GM12892 (cell line): ENCODE measurements around the gene PROM1.

Source experiments
- DNase-seq: peaks from one replicate; pipeline ENCODE4 v3.0.0; 2011; ENCODE audit not compliant: insufficient read length
- FAIRE-seq: peaks from 2 replicates; lab custom pipeline; 2011; peaks lifted over from hg19 to GRCh38; lab: Jason Lieb, UNC
- POLR2A ChIP-seq: IDR thresholded peaks from 2 replicates; pipeline ENCODE4 v1.6.1; 2011; ENCODE audit warnings: low read depth, low read length, control low read depth
- POLR2AphosphoS5 ChIP-seq: IDR thresholded peaks from 2 replicates; pipeline ENCODE4 v1.6.1; 2011; ENCODE audit warnings: low read depth, low read length, control low read depth
- TAF1 ChIP-seq: IDR thresholded peaks from 2 replicates; pipeline ENCODE4 v1.6.1; 2011; ENCODE audit warnings: low read depth, mild to moderate bottlenecking, control low read depth, low read length, borderline replicate concordance

Gene PROM1

DNA sequence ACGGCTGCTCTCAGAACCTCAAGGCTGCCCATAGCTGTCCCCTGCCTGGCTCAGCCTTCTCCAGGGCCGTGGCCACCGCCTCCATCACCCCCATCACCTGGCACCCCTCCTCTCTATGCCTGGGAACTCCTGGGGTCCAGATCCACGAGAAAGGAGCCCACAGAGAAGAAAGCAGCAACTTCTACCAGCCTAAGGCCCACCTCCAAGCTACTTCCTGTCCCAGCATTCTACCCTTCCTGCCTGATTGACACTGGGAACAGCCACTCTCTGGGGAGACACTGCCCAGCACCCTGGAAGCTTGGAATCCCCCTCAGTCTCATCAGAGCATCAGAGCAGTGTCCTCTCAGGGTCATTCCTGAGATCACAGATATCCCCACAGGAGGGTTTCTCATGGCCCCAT is 36.9 kb upstream of the PROM1 start:
- no peak for DNase-seq
- no peak for TF ChIP-seq POLR2AphosphoS5
- TF ChIP-seq POLR2A = no peak
- TF ChIP-seq TAF1 = no peak
- no peak for FAIRE-seq

GRCh38 chr4:16119981-16120380 is 36.2 kb upstream of the PROM1 start:
- TF ChIP-seq POLR2AphosphoS5 (no peak), TAF1 (no peak), POLR2A (no peak)
- no peak for FAIRE-seq
- no peak for DNase-seq

DNA sequence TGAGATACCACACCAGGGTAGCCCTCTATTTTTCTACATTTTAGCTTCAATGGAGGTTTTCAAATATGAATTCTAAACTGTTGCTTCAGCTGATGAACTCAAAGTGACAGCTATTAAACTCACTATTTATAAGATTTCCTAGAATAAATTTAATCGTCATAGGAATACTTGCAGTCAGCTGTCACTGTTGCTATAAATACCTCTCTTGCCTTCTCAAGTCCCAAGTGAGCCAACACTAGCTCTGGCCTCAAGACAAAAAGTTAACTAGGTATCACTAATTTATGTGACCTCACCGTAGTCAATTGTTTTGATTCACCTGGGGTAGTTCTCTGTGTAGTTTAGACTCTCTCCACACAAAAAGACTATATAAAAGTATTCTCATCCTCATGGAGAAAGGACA is 34.3 kb upstream of the PROM1 start:
- FAIRE-seq (no peak), DNase-seq (no peak)
- TF ChIP-seq POLR2AphosphoS5 = no peak
- no peak for TF ChIP-seq POLR2A
- TF ChIP-seq TAF1 = no peak

DNA sequence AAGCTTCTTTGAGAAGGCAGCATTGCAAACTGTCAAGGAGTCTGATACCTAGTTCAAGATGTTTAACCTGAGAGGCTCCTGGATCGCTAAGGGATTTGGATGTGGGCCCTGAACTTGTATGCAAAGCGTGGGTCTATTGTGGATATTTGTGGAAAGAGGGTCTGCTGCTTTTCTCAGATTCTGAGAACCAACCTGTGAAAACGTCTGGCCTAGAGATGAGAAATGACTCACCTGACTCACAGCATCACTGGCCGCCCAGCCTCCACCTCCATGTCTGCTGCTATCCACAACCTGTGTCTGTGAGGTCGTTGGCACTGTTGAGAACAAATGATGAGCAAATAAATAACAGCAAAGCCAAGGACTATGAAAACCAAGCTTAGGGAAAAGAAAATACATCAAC is 33.3 kb upstream of the PROM1 start:
- DNase-seq (no peak), FAIRE-seq (no peak)
- no peak for TF ChIP-seq POLR2AphosphoS5
- no peak for TF ChIP-seq POLR2A
- no peak for TF ChIP-seq TAF1

DNA sequence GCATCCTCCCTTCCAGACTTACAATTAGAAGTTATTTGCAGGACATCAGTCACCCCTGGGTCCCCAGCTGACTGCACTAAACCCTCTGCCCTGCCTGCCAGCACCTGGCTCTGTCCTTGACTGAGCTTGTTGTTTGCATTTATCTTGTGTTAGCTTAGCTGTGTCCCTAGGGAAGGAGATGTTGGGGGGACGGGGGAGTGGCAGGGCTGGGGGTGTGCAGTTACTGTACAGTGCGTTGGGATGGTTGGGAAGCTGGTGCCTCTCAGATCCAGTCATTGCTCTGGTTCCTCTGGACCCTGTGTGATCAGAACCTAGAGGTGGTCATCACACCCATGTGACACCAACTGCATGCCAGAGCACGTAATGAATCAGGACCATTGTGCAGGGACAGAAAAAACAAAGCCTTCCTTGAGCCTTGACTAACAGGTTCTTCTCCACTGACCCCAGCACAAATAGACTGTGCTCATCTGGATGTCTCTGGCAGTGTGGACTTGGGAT is 32.7 kb upstream of the PROM1 start:
- FAIRE-seq = no peak
- TF ChIP-seq POLR2A (no peak), POLR2AphosphoS5 (no peak), TAF1 (no peak)
- DNase-seq = no peak

DNA sequence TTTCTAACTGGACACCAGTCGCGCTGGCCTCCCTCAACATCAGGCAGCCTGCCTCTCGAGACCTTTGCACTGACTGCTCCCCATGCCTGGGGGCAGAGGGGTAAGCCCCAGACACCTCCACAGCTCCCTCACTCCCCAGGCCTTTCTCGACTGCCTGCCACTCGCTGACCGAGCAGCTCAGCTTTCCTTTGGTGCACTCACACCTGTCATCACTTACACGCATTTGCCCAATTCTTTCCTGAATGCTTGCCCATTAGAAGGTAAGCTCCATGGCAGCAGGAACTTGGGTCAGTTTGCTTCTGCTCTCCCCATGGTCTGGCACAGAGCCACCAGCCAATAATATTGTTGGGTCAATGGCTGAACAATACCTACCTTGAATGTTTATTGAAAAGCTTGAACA is 32.2 kb upstream of the PROM1 start:
- DNase-seq (no peak), FAIRE-seq (no peak)
- TF ChIP-seq TAF1 (no peak), POLR2A (no peak), POLR2AphosphoS5 (no peak)

GRCh38 chr4:16114546-16114945 is 30.7 kb upstream of the PROM1 start:
- FAIRE-seq = no peak
- TF ChIP-seq TAF1 = no peak
- TF ChIP-seq POLR2AphosphoS5 = no peak
- TF ChIP-seq POLR2A = no peak
- DNase-seq = no peak

GRCh38 chr4:16113741-16114140 is 29.9 kb upstream of the PROM1 start:
- no peak for DNase-seq
- FAIRE-seq = no peak
- TF ChIP-seq POLR2A (no peak), TAF1 (no peak), POLR2AphosphoS5 (no peak)

GRCh38 chr4:16111533-16111932 is 27.7 kb upstream of the PROM1 start:
- FAIRE-seq (no peak), DNase-seq (no peak)
- TF ChIP-seq POLR2AphosphoS5 = no peak
- no peak for TF ChIP-seq POLR2A
- TF ChIP-seq TAF1 = no peak

DNA sequence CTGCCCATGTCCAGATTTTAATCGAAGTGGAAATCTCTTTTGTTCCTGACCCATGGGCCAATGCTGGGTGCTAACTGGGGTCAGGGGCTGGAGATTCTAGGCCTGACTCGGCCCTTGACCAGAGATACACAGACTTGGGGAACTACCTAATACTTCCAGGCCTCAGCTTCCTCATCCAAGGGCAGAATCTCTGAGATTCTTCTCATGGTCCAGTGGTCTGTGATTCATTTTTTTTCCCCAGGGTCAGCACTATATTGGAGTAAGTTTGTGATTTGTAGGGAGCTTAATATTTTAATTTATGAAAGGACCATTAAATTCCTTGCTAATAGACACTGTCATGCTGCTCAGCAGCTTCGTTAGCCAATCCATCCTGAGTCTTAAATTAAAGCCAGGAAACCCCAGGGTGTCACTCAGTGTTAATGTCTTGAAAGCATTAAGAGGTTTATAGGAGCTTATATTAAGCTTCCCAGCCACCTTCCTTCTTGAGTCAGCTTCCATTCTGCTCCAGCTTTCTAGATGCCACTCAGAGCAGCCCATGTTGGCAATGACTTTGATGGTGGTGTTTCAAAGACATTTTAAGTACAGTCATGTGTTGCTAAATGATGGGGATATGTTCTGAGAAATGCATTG is 27.0 kb upstream of the PROM1 start:
- DNase-seq (no peak), FAIRE-seq (no peak)
- TF ChIP-seq TAF1 (no peak), POLR2AphosphoS5 (no peak), POLR2A (no peak)

DNA sequence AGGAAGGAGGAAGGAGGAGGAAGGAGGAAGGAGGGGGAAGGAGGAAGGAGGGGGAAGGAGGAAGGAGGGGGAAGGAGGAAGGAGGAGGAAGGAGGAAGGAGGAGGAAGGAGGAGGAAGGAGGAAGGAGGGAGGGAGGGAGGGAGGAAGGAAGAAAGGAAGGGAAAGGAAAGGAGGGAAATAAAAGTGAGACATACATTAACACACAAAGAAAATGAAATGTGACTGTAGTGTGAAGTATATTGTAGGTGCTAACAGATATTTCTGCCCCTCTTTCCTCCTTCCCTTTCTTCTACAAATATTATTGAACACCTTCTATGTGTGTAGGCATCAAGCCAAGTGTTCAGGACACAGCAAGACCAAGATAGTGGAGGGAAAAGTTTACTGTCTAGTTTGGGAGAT is 26.4 kb upstream of the PROM1 start:
- no peak for FAIRE-seq
- TF ChIP-seq POLR2A (no peak), POLR2AphosphoS5 (no peak), TAF1 (no peak)
- DNase-seq = no peak

DNA sequence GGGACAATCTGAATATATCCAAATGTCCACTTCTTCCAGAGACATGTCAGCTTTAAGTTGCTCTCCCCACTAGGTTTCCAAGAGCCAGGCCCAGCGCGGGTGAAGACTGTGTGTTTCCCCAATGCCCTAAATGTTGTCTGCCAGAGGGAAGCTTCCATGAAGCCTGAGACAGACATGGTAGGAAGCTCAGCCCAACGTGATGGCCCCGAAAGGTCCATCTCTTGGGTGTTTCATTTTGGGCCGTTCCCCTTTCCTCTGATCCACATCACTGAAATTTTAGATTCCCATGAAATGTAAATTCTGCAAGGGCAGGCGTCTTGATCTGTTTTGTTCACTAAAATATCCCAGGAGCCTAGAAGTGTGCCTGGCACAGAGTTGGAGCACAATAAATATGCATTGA is 25.4 kb upstream of the PROM1 start:
- no peak for DNase-seq
- TF ChIP-seq POLR2AphosphoS5 = no peak
- no peak for TF ChIP-seq POLR2A
- no peak for TF ChIP-seq TAF1
- FAIRE-seq = no peak

GRCh38 chr4:16106956-16107355 is 23.1 kb upstream of the PROM1 start:
- DNase-seq (no peak), FAIRE-seq (no peak)
- TF ChIP-seq TAF1 (no peak), POLR2A (no peak), POLR2AphosphoS5 (no peak)

DNA sequence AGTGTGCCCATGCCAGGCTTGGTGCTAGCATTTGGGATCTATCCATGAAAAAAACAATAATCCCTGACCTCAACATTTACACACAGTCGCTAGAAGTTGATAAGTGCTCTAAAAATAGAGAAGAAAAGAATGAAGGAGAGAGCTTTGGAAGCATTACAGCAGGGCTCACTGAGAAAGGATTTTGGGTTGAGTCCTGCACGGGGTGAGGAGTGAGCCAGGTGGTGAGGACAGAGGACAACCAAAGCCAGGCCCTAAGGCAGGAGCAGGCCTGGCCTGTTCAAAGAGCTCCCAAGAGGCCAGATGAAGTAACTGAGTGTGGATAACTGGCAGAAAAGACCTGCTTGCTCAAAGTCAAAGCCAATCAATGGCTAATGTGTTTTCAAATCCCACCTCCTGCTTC is 20.7 kb upstream of the PROM1 start:
- TF ChIP-seq POLR2AphosphoS5 (no peak), POLR2A (no peak), TAF1 (no peak)
- DNase-seq (no peak), FAIRE-seq (no peak)
